HepG2 (cell line): ENCODE measurements around the gene MOV10L1. TPM values are rescaled to one million over a fixed set of nuclear protein-coding genes. Genes with fewer than 3 reads are reported as not detected.

Experiments
- ATAD3A ChIP-seq: sonication (generic); formaldehyde crosslinking; IDR thresholded peaks from 2 replicates; pipeline ENCODE4 v1.4.0; 2020; ENCODE audit warnings: missing genetic modification reagents
- ETV6 ChIP-seq: sonication (generic); formaldehyde crosslinking; conservative IDR thresholded peaks from 2 replicates; pipeline ENCODE4 v1.4.0; 2020; ENCODE audit warnings: missing genetic modification reagents
- ISL2 ChIP-seq: sonication (generic); formaldehyde crosslinking; IDR thresholded peaks from 2 replicates; pipeline ENCODE4 v1.5.0; 2020; ENCODE audit warnings: missing genetic modification reagents
- LCORL ChIP-seq, 2 experiments: fragments of 450-650 bp in 1 of 2; sonication (generic) in 1 of 2; formaldehyde crosslinking in 1 of 2; IDR thresholded peaks; 2 replicates each; pipeline versions ENCODE4 v1.5.0 to v1.6.1; 2017 to 2020; ENCODE audit warnings: antibody characterized with exemption in 1 of 2, missing genetic modification reagents in 1 of 2
- NFRKB ChIP-seq: fragments of 450-650 bp; IDR thresholded peaks from 2 replicates; pipeline ENCODE4 v1.6.1; 2017
- ZNF713 ChIP-seq: sonication (generic); formaldehyde crosslinking; IDR thresholded peaks from 2 replicates; pipeline ENCODE4 v1.4.0; 2020; ENCODE audit warnings: mild to moderate bottlenecking, missing genetic modification reagents
- polyA plus RNA-seq, 8 experiments: library from polyadenylated mRNA; depleted of rRNA in 3 of 8; stranded (reverse) in 7 of 8; unstranded in 1 of 8; fragments of >200 nt; fragmentation: Illumina TruSeq in 4 of 8; extraction: Trizol in 4 of 8; gene quantifications; 2 replicates each; pipeline versions ENCODE4 v1.2.1 to v1.2.3, GENCODE V29; 2011 to 2016; ENCODE audit warnings: low read depth in 4 of 8, missing spikeins in 1 of 8, mixed read lengths in 1 of 8; ENCODE audit not compliant: insufficient read depth in 1 of 8
- total RNA-seq, 5 experiments: library from RNA; depleted of rRNA; stranded (reverse); fragments of >200 nt; fragmentation: Illumina TruSeq; extraction: Trizol; gene quantifications; 2 replicates each; pipeline ENCODE4 v1.2.3, GENCODE V29; 2016; ENCODE audit warnings: low read depth in 1 of 5
- TF ChIP-seq, protein P1 (sequence below): sonication (generic); formaldehyde crosslinking; IDR thresholded peaks from 2 replicates; pipeline ENCODE4 v1.5.0; 2020; ENCODE audit warnings: mild to moderate bottlenecking, missing genetic modification reagents, borderline replicate concordance
- TF ChIP-seq, protein P2 (sequence below): sonication (generic); formaldehyde crosslinking; IDR thresholded peaks from 2 replicates; pipeline ENCODE4 v1.8.0; 2022; ENCODE audit warnings: low read depth, missing genetic modification reagents
- TF ChIP-seq, protein P3 (sequence below): sonication (generic); formaldehyde crosslinking; IDR thresholded peaks from 2 replicates; pipeline ENCODE4 v1.4.0; 2020; ENCODE audit warnings: missing genetic modification reagents
- TF ChIP-seq, protein P4 (sequence below): sonication (generic); formaldehyde crosslinking; IDR thresholded peaks from 2 replicates; pipeline ENCODE4 v1.4.0; 2020; ENCODE audit warnings: missing genetic modification reagents, borderline replicate concordance

Gene MOV10L1
- total and polyA plus RNA-seq, 2 of the 13 experiments (the other 11 are each of a cell fraction or from before 2014, with no cell fraction given), result 0.11 to 0.12 TPM

DNA sequence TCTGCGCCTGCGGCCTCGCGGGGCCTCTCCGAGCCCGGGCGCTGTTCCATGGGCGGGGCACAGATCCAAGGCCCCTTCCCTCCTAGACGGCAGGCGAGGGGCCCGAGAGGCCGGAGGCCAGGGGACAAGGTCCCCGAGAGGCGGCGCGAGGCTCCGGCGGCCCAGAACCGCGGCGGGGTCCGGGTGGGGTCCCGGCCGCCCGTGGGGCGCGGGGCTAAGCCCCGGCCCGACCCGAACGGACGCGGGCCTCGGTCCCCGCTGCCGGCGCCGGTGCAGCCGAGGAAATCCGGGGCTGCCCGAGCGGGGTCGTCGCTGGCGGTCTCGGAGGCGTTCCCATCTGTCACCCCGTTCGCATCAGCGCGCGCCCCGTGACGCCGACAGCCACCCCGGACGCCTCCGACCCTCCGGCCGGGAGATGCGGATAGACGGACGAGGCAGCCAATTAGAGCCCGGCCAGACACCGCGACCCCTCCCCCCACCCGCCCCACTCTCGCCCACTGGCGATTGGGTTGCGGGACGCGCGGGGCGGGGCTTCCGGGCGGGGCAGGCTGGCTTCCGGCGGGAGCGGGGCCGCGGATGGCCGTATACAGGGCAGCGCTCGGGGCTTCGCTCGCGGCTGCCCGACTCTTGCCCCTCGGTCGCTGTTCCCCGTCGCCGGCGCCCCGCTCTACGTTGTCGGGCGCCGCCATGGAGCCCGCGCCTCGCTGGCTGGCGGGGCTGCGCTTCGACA is 110.8 kb downstream of the MOV10L1 start, which contains the start of gene SELENOO (continued):
- TF ChIP-seq, protein P1, sequence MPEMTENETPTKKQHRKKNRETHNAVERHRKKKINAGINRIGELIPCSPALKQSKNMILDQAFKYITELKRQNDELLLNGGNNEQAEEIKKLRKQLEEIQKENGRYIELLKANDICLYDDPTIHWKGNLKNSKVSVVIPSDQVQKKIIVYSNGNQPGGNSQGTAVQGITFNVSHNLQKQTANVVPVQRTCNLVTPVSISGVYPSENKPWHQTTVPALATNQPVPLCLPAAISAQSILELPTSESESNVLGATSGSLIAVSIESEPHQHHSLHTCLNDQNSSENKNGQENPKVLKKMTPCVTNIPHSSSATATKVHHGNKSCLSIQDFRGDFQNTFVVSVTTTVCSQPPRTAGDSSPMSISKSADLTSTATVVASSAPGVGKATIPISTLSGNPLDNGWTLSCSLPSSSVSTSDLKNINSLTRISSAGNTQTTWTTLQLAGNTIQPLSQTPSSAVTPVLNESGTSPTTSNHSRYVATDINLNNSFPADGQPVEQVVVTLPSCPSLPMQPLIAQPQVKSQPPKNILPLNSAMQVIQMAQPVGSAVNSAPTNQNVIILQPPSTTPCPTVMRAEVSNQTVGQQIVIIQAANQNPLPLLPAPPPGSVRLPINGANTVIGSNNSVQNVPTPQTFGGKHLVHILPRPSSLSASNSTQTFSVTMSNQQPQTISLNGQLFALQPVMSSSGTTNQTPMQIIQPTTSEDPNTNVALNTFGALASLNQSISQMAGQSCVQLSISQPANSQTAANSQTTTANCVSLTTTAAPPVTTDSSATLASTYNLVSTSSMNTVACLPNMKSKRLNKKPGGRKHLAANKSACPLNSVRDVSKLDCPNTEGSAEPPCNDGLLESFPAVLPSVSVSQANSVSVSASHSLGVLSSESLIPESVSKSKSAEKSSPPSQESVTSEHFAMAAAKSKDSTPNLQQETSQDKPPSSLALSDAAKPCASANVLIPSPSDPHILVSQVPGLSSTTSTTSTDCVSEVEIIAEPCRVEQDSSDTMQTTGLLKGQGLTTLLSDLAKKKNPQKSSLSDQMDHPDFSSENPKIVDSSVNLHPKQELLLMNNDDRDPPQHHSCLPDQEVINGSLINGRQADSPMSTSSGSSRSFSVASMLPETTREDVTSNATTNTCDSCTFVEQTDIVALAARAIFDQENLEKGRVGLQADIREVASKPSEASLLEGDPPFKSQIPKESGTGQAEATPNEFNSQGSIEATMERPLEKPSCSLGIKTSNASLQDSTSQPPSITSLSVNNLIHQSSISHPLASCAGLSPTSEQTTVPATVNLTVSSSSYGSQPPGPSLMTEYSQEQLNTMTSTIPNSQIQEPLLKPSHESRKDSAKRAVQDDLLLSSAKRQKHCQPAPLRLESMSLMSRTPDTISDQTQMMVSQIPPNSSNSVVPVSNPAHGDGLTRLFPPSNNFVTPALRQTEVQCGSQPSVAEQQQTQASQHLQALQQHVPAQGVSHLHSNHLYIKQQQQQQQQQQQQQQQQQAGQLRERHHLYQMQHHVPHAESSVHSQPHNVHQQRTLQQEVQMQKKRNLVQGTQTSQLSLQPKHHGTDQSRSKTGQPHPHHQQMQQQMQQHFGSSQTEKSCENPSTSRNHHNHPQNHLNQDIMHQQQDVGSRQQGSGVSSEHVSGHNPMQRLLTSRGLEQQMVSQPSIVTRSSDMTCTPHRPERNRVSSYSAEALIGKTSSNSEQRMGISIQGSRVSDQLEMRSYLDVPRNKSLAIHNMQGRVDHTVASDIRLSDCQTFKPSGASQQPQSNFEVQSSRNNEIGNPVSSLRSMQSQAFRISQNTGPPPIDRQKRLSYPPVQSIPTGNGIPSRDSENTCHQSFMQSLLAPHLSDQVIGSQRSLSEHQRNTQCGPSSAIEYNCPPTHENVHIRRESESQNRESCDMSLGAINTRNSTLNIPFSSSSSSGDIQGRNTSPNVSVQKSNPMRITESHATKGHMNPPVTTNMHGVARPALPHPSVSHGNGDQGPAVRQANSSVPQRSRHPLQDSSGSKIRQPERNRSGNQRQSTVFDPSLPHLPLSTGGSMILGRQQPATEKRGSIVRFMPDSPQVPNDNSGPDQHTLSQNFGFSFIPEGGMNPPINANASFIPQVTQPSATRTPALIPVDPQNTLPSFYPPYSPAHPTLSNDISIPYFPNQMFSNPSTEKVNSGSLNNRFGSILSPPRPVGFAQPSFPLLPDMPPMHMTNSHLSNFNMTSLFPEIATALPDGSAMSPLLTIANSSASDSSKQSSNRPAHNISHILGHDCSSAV (CRISPR knock-in tag), result no peak
- TF ChIP-seq, protein P2, sequence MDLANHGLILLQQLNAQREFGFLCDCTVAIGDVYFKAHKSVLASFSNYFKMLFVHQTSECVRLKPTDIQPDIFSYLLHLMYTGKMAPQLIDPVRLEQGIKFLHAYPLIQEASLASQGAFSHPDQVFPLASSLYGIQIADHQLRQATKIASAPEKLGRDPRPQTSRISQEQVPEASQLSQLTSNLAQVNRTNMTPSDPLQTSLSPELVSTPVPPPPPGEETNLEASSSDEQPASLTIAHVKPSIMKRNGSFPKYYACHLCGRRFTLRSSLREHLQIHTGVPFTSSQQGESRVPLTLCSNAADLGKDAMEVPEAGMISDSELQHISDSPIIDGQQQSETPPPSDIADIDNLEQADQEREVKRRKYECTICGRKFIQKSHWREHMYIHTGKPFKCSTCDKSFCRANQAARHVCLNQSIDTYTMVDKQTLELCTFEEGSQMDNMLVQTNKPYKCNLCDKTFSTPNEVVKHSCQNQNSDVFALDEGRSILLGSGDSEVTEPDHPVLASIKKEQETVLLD (CRISPR knock-in tag), result no peak; the same call in 1 of the 2 replicates
- no peak for TF ChIP-seq ISL2
- no peak for TF ChIP-seq ATAD3A
- TF ChIP-seq, protein P3, sequence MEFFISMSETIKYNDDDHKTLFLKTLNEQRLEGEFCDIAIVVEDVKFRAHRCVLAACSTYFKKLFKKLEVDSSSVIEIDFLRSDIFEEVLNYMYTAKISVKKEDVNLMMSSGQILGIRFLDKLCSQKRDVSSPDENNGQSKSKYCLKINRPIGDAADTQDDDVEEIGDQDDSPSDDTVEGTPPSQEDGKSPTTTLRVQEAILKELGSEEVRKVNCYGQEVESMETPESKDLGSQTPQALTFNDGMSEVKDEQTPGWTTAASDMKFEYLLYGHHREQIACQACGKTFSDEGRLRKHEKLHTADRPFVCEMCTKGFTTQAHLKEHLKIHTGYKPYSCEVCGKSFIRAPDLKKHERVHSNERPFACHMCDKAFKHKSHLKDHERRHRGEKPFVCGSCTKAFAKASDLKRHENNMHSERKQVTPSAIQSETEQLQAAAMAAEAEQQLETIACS, result peak; percentile 55
- TF ChIP-seq, protein P4, sequence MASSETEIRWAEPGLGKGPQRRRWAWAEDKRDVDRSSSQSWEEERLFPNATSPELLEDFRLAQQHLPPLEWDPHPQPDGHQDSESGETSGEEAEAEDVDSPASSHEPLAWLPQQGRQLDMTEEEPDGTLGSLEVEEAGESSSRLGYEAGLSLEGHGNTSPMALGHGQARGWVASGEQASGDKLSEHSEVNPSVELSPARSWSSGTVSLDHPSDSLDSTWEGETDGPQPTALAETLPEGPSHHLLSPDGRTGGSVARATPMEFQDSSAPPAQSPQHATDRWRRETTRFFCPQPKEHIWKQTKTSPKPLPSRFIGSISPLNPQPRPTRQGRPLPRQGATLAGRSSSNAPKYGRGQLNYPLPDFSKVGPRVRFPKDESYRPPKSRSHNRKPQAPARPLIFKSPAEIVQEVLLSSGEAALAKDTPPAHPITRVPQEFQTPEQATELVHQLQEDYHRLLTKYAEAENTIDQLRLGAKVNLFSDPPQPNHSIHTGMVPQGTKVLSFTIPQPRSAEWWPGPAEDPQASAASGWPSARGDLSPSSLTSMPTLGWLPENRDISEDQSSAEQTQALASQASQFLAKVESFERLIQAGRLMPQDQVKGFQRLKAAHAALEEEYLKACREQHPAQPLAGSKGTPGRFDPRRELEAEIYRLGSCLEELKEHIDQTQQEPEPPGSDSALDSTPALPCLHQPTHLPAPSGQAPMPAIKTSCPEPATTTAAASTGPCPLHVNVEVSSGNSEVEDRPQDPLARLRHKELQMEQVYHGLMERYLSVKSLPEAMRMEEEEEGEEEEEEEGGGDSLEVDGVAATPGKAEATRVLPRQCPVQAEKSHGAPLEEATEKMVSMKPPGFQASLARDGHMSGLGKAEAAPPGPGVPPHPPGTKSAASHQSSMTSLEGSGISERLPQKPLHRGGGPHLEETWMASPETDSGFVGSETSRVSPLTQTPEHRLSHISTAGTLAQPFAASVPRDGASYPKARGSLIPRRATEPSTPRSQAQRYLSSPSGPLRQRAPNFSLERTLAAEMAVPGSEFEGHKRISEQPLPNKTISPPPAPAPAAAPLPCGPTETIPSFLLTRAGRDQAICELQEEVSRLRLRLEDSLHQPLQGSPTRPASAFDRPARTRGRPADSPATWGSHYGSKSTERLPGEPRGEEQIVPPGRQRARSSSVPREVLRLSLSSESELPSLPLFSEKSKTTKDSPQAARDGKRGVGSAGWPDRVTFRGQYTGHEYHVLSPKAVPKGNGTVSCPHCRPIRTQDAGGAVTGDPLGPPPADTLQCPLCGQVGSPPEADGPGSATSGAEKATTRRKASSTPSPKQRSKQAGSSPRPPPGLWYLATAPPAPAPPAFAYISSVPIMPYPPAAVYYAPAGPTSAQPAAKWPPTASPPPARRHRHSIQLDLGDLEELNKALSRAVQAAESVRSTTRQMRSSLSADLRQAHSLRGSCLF (CRISPR knock-in tag), result no peak
- no peak for TF ChIP-seq NFRKB
- TF ChIP-seq ETV6 (CRISPR knock-in tag), result no peak
- TF ChIP-seq ZNF713 (CRISPR knock-in tag), result no peak
- TF ChIP-seq LCORL (IDR thresholded peaks at IDR 0.05), result no peak
- no peak for TF ChIP-seq LCORL (CRISPR knock-in tag; IDR thresholded peaks at IDR 0.05)
- TF ChIP-seq, all 625 proteins: peak for 72
